Ishikawa (cell line): ENCODE measurements around the gene TES.

Experiments
- CEBPB ChIP-seq: IDR thresholded peaks from 2 replicates; pipeline ENCODE4 v1.6.1; 2012
- CREB1 ChIP-seq: IDR thresholded peaks from 2 replicates; pipeline ENCODE4 v1.6.1; 2012; ENCODE audit warnings: low read depth
- EGR1 ChIP-seq: IDR thresholded peaks from 2 replicates; pipeline ENCODE4 v1.6.1; 2012
- EP300 ChIP-seq: IDR thresholded peaks from 2 replicates; pipeline ENCODE4 v1.6.1; 2012; ENCODE audit warnings: borderline replicate concordance
- FOXM1 ChIP-seq: IDR thresholded peaks from 2 replicates; pipeline ENCODE4 v1.6.1; 2012; ENCODE audit warnings: low read depth, borderline replicate concordance
- NFIC ChIP-seq: IDR thresholded peaks from 2 replicates; pipeline ENCODE4 v1.6.1; 2012
- RAD21 ChIP-seq: IDR thresholded peaks from 2 replicates; pipeline ENCODE4 v1.6.1; 2012; ENCODE audit warnings: low read depth
- REST ChIP-seq: IDR thresholded peaks from 2 replicates; pipeline ENCODE4 v1.6.1; 2012; ENCODE audit warnings: low read depth, mild to moderate bottlenecking
- TAF1 ChIP-seq: IDR thresholded peaks from 2 replicates; pipeline ENCODE4 v1.6.1; 2012; ENCODE audit warnings: low read depth, mild to moderate bottlenecking
- TCF12 ChIP-seq: IDR thresholded peaks from 2 replicates; pipeline ENCODE4 v1.6.1; 2012; ENCODE audit warnings: low read depth
- TEAD4 ChIP-seq: IDR thresholded peaks from 2 replicates; pipeline ENCODE4 v1.6.1; 2012
- YY1 ChIP-seq: IDR thresholded peaks from 2 replicates; pipeline ENCODE4 v1.6.1; 2012; ENCODE audit warnings: low read depth
- ZBTB7A ChIP-seq: IDR thresholded peaks from 2 replicates; pipeline ENCODE4 v1.6.1; 2012; ENCODE audit warnings: low read depth
- TF ChIP-seq, protein P1 (sequence below): IDR thresholded peaks from 2 replicates; pipeline ENCODE4 v1.6.1; 2012
- TF ChIP-seq, protein P2 (sequence below): IDR thresholded peaks from 2 replicates; pipeline ENCODE4 v1.6.1; 2012

The TES gene

GRCh38 chr7:116177009-116177408, 33.3 kb upstream of the TES start:
- TF ChIP-seq, protein P1, sequence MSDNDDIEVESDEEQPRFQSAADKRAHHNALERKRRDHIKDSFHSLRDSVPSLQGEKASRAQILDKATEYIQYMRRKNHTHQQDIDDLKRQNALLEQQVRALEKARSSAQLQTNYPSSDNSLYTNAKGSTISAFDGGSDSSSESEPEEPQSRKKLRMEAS: no peak
- TF ChIP-seq TCF12: no peak
- TF ChIP-seq EP300: no peak
- no peak for TF ChIP-seq CREB1
- TF ChIP-seq RAD21: no peak
- TF ChIP-seq CEBPB: no peak
- TF ChIP-seq, protein P2, sequence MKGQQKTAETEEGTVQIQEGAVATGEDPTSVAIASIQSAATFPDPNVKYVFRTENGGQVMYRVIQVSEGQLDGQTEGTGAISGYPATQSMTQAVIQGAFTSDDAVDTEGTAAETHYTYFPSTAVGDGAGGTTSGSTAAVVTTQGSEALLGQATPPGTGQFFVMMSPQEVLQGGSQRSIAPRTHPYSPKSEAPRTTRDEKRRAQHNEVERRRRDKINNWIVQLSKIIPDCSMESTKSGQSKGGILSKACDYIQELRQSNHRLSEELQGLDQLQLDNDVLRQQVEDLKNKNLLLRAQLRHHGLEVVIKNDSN: no peak
- TF ChIP-seq FOXM1: no peak
- no peak for TF ChIP-seq EGR1
- TF ChIP-seq REST: no peak
- no peak for TF ChIP-seq NFIC
- no peak for TF ChIP-seq YY1
- TF ChIP-seq ZBTB7A: no peak
- no peak for TF ChIP-seq TEAD4
- no peak for TF ChIP-seq TAF1

GRCh38 chr7:116180302-116180701, 30.0 kb upstream of the TES start:
- TF ChIP-seq, protein P2: no peak
- TF ChIP-seq RAD21 (peak; percentile 81), FOXM1 (no peak), EGR1 (no peak)

GRCh38 chr7:116182023-116182422, 28.3 kb upstream of the TES start:
- no peak for TF ChIP-seq CEBPB
- no peak for TF ChIP-seq RAD21

GRCh38 chr7:116185450-116185849, 24.9 kb upstream of the TES start:
- TF ChIP-seq, protein P1: no peak
- no peak for TF ChIP-seq TCF12
- no peak for TF ChIP-seq TAF1
- TF ChIP-seq REST: no peak
- TF ChIP-seq EP300: no peak
- TF ChIP-seq CEBPB: no peak
- TF ChIP-seq YY1: no peak
- no peak for TF ChIP-seq CREB1
- TF ChIP-seq RAD21: no peak
- no peak for TF ChIP-seq ZBTB7A
- TF ChIP-seq TEAD4: no peak
- TF ChIP-seq, protein P2: no peak
- no peak for TF ChIP-seq NFIC
- no peak for TF ChIP-seq FOXM1
- no peak for TF ChIP-seq EGR1

- TF ChIP-seq RAD21 (no peak), CREB1 (no peak), CEBPB (no peak), NFIC (no peak), ZBTB7A (no peak), TAF1 (no peak), EP300 (no peak)
Measured at GRCh38 chr7:116185956-116186355, 24.4 kb upstream of the TES start.

GRCh38 chr7:116187400-116187799, 22.9 kb upstream of the TES start:
- TF ChIP-seq TCF12 (no peak), YY1 (no peak), CEBPB (no peak), EGR1 (no peak), REST (no peak), RAD21 (no peak), FOXM1 (no peak), TAF1 (no peak), EP300 (no peak), TEAD4 (no peak), NFIC (no peak), CREB1 (no peak), ZBTB7A (no peak)
- TF ChIP-seq, protein P2: no peak
- TF ChIP-seq, protein P1: no peak
